Measurements from ENCODE around the gene RHOT1. TPM values are rescaled to one million over a fixed set of nuclear protein-coding genes. Genes with fewer than 3 reads are reported as not detected.
"Not testable (repeated sequence)": the region's sequence is repeated elsewhere in the genome, so short reads cannot be mapped to it uniquely, and the experiment has no call there.

The RHOT1 gene
- total RNA-seq, 1 experiment from 2014 or later, result 24.4 TPM

- no peak overlapping the region for H3K23ac ChIP-seq (ENCODE audit: insufficient read length, low read depth, low read length)
- H3K9me3 Mint-ChIP-seq, result no peaks in the 10 kb centered on the region
- no peak overlapping the region for H3K56ac ChIP-seq (ENCODE audit: insufficient read length, low read depth, low read length)
- no peaks in the 10 kb centered on the region for H4K20me1 ChIP-seq (ENCODE audit: control insufficient read depth, insufficient read depth, insufficient read length)
- H3K4me1 ChIP-seq (ENCODE audit: insufficient read depth, low read length), result 0 out of 2 replicates have a peak, but pooled peaks cover 3% of the 10 kb centered on the region
- no peak overlapping the region for H3K4ac ChIP-seq (ENCODE audit: low read depth, low read length)
- H3T11ph ChIP-seq (ENCODE audit: low read length), result no peak overlapping the region
- TF ChIP-seq, protein P1, sequence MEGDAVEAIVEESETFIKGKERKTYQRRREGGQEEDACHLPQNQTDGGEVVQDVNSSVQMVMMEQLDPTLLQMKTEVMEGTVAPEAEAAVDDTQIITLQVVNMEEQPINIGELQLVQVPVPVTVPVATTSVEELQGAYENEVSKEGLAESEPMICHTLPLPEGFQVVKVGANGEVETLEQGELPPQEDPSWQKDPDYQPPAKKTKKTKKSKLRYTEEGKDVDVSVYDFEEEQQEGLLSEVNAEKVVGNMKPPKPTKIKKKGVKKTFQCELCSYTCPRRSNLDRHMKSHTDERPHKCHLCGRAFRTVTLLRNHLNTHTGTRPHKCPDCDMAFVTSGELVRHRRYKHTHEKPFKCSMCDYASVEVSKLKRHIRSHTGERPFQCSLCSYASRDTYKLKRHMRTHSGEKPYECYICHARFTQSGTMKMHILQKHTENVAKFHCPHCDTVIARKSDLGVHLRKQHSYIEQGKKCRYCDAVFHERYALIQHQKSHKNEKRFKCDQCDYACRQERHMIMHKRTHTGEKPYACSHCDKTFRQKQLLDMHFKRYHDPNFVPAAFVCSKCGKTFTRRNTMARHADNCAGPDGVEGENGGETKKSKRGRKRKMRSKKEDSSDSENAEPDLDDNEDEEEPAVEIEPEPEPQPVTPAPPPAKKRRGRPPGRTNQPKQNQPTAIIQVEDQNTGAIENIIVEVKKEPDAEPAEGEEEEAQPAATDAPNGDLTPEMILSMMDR (conservative IDR thresholded peaks at IDR 0.05), result no peak
- H4K8ac ChIP-seq (replicated peaks; ENCODE audit: insufficient read length, low read depth, low read length), result no peak overlapping the region
- H3K36me3 Mint-ChIP-seq (ENCODE audit: insufficient read depth in 1 of 3, low read depth in 3 of 3), result no peaks in the 10 kb centered on the region
- no peak overlapping the region for H2BK5ac ChIP-seq (ENCODE audit: insufficient read length, low read length)
- H3K9ac ChIP-seq (ENCODE audit: extremely low read depth, insufficient read length, low read length), result no peak overlapping the region
- H3K79me1 ChIP-seq (ENCODE audit: insufficient read depth, low read depth, low read length, poor library complexity, severe bottlenecking), result no peaks in the 10 kb centered on the region
- no peak overlapping the region for H3K27ac ChIP-seq (ENCODE audit: insufficient read length, low read depth, low read length)
- H2BK15ac ChIP-seq (ENCODE audit: low read depth, low read length), result no peak overlapping the region
- no peak overlapping the region for H3K14ac ChIP-seq (ENCODE audit: insufficient read depth, low read length)
- H2BK12ac ChIP-seq (ENCODE audit: insufficient read length, low read depth, low read length), result no peak overlapping the region
- no peaks in the 10 kb centered on the region for H3K27me3 Mint-ChIP-seq (ENCODE audit: low read depth)
- no CpG with 5 or more reads among the region's 4 CpGs for WGBS (ENCODE audit: extremely low coverage, insufficient read length, low lambda C conversion rate)
- no peak overlapping the region for H4K5ac ChIP-seq (ENCODE audit: insufficient read length, low read depth, low read length)
- H3K4me3 Mint-ChIP-seq, result no peak overlapping the region
- no peaks in the 10 kb centered on the region for H3K79me2 ChIP-seq (ENCODE audit: insufficient read depth, low read length)
- no peaks in the 10 kb centered on the region for H3K27me3 ChIP-seq (ENCODE audit: insufficient read depth, low read length)
- peak overlapping the region in 1 of 3 experiments; percentile 6; a peak in 1 of 7 replicates for H3K27ac Mint-ChIP-seq
- no peak overlapping the region for H4K91ac ChIP-seq (ENCODE audit: insufficient read length, low read depth, low read length)
- no peaks in the 10 kb centered on the region for H3K23me2 ChIP-seq (ENCODE audit: insufficient read length, low read depth, low read length, poor library complexity, severe bottlenecking)
- H3K9me3 ChIP-seq (ENCODE audit: control insufficient read depth, low read depth, low read length), result no peaks in the 10 kb centered on the region
- H2BK20ac ChIP-seq (ENCODE audit: low read depth, low read length, poor library complexity, severe bottlenecking), result no peak overlapping the region
- no peak overlapping the region for H3K4me2 ChIP-seq (ENCODE audit: insufficient read depth, insufficient read length, low read length)
- H2AFZ ChIP-seq (ENCODE audit: low read length), result no peak overlapping the region
- peaks cover 19 to 22% of the 10 kb centered on the region in 2 experiments for H3K4me1 Mint-ChIP-seq
- DNase-seq, result no peak
- H3K18ac ChIP-seq (ENCODE audit: insufficient read length, low read depth, low read length), result no peak overlapping the region
- H2AK5ac ChIP-seq (ENCODE audit: insufficient read length, low read length), result no peak overlapping the region
- H2BK120ac ChIP-seq (ENCODE audit: low read depth, low read length, poor library complexity, severe bottlenecking), result no peak overlapping the region
These were observed 27.8 kb upstream of the RHOT1 start for GRCh38 chr17:32114536-32114935.

DNA sequence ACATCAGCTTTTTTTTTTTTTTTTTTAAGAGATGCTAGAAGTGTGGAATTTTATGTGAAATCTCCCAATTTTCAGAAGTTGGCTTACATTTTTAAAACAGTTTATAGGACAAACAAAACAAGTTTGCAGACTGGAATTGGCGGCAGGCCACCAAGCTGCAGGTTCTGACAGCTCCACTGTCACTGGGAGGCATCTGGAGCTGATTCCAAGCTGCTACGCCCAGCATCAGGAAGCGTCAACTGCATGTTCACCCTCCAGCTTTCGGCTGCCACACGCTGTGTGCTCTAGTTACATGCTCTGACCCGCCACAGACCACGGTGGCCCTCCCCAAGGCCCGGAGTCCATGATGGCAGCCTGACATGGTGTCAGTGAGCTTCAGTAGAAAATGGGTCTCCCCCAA is 26.8 kb upstream of the RHOT1 start:
- H3K14ac ChIP-seq (ENCODE audit: insufficient read depth, low read length); H3K9me3 ChIP-seq (ENCODE audit: control insufficient read depth, low read depth, low read length); H4K5ac ChIP-seq (ENCODE audit: insufficient read length, low read depth, low read length); DNase-seq; H3K36me3 Mint-ChIP-seq (ENCODE audit: insufficient read depth in 1 of 3, low read depth in 3 of 3); H4K20me1 ChIP-seq (ENCODE audit: control insufficient read depth, insufficient read depth, insufficient read length); H3K18ac ChIP-seq (ENCODE audit: insufficient read length, low read depth, low read length); H3K4ac ChIP-seq (ENCODE audit: low read depth, low read length); H2BK15ac ChIP-seq (ENCODE audit: low read depth, low read length); H3K56ac ChIP-seq (ENCODE audit: insufficient read length, low read depth, low read length); H2AK5ac ChIP-seq (ENCODE audit: insufficient read length, low read length); H3K27me3 ChIP-seq (ENCODE audit: insufficient read depth, low read length); H3T11ph ChIP-seq (ENCODE audit: low read length); H3K23me2 ChIP-seq (ENCODE audit: insufficient read length, low read depth, low read length, poor library complexity, severe bottlenecking); H3K27me3 Mint-ChIP-seq (ENCODE audit: low read depth); H3K4me2 ChIP-seq (ENCODE audit: insufficient read depth, insufficient read length, low read length); H3K9ac ChIP-seq (ENCODE audit: extremely low read depth, insufficient read length, low read length); H3K4me3 Mint-ChIP-seq; H3K4me1 ChIP-seq (ENCODE audit: insufficient read depth, low read length); H4K91ac ChIP-seq (ENCODE audit: insufficient read length, low read depth, low read length); H3K9me3 Mint-ChIP-seq; H2BK120ac ChIP-seq (ENCODE audit: low read depth, low read length, poor library complexity, severe bottlenecking); H4K8ac ChIP-seq (replicated peaks; ENCODE audit: insufficient read length, low read depth, low read length); H2BK12ac ChIP-seq (ENCODE audit: insufficient read length, low read depth, low read length); H3K23ac ChIP-seq (ENCODE audit: insufficient read length, low read depth, low read length); H2AFZ ChIP-seq (ENCODE audit: low read length); H2BK5ac ChIP-seq (ENCODE audit: insufficient read length, low read length); H3K27ac ChIP-seq (ENCODE audit: insufficient read length, low read depth, low read length); H3K79me1 ChIP-seq (ENCODE audit: insufficient read depth, low read depth, low read length, poor library complexity, severe bottlenecking); H3K27ac Mint-ChIP-seq; H3K79me2 ChIP-seq (ENCODE audit: insufficient read depth, low read length); H2BK20ac ChIP-seq (ENCODE audit: low read depth, low read length, poor library complexity, severe bottlenecking): not testable (repeated sequence)
- WGBS (ENCODE audit: extremely low coverage, insufficient read length, low lambda C conversion rate), result no CpG with 5 or more reads among the region's 8 CpGs
- peaks cover 24 to 26% of the 10 kb centered on the region in 2 experiments for H3K4me1 Mint-ChIP-seq

All from H9 (cell line).